ENCODE results near the gene HMCN1.

The HMCN1 gene

DNA sequence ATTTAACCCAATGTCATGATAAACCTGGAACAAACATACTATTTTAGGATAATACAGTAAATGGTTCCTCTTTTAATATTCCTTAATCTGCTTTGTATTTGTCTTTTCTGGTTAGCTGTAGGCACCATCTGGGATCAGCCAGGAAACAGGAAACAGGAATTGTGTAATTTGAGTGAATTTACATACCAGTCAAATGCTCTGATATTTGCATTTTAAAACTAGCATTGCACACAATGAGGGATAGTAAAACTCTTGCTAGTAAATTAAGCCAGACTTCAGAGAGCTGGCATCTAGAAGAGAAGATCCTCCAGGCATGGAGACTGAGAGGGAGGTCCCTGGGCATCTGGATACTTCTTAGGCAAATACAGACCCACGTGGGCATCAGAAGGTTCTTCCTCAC lies 103.5 kb downstream of the HMCN1 start:
- no peak overlapping the region for H3K27ac Mint-ChIP-seq
- no peak for ATAC-seq
- no peaks in the 10 kb centered on the region for H3K36me3 Mint-ChIP-seq (ENCODE audit: low read depth)
- peaks cover 2% of the 10 kb centered on the region for H3K27me3 Mint-ChIP-seq
- no peaks in the 10 kb centered on the region for H3K9me3 Mint-ChIP-seq
- DNase-seq = no peak
- H3K4me1 Mint-ChIP-seq = no peaks in the 10 kb centered on the region
- H3K4me3 Mint-ChIP-seq = no peak overlapping the region

GRCh38 chr1:185838111-185838510 lies 103.9 kb downstream of the HMCN1 start:
- no peak for DNase-seq
- Mint-ChIP-seq H3K9me3 (no peaks in the 10 kb centered on the region), H3K4me1 (no peaks in the 10 kb centered on the region), H3K27me3 (peaks cover 2% of the 10 kb centered on the region), H3K36me3 (ENCODE audit: low read depth) (no peaks in the 10 kb centered on the region), H3K4me3 (no peak overlapping the region), H3K27ac (no peak overlapping the region)
- ATAC-seq = no peak

DNA sequence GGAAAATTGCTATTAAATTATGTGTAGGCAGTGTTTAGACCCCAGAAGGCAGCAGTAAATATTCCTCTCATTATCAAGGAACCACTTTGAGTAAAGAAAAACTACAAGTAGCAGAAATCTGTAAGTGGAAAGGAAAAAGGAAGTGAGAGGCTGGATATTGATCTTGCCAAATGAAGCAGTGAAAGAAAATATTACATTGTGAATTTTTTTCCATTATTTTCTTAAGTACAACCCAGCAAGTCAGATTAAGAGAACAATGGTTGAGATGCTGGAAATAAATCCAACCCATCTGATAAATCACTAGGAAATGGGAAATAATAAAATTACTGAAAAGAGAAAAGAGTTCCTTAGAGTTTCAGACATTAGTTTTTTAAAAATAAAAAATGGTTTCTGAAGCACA lies 106.7 kb downstream of the HMCN1 start:
- Mint-ChIP-seq H3K27me3 (peaks cover 2% of the 10 kb centered on the region), H3K9me3 (no peaks in the 10 kb centered on the region), H3K4me3 (no peak overlapping the region), H3K27ac (no peak overlapping the region), H3K4me1 (no peaks in the 10 kb centered on the region), H3K36me3 (ENCODE audit: low read depth) (no peaks in the 10 kb centered on the region)
- ATAC-seq (no peak), DNase-seq (no peak)

GRCh38 chr1:185843297-185843869 lies 109.2 kb downstream of the HMCN1 start:
- Mint-ChIP-seq H3K4me3 (no peak overlapping the region), H3K4me1 (no peaks in the 10 kb centered on the region), H3K27me3 (no peaks in the 10 kb centered on the region), H3K27ac (no peak overlapping the region), H3K36me3 (ENCODE audit: low read depth) (no peaks in the 10 kb centered on the region), H3K9me3 (no peaks in the 10 kb centered on the region)
- ATAC-seq = no peak
- no peak for DNase-seq

DNA sequence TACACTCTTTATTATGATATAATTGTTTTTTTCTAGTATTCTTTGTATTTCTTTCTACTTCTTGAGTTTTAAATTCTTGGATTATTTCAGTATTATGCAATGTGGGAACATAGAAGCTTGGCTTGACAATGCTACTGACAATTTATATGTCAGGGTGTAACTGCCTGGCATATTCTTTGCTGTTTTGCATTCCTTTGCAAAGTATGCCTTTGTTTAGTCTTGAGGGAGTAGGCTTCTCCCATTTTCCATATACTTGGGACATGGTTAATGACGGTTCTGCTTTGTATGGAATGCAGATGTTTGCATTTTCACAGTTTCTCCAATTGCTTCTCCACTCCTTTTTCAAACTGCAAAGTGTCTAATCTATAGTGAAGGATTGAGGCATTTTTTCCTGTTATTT lies 109.8 kb downstream of the HMCN1 start:
- Mint-ChIP-seq H3K27ac (no peak overlapping the region), H3K4me1 (no peaks in the 10 kb centered on the region), H3K9me3 (no peaks in the 10 kb centered on the region), H3K27me3 (no peaks in the 10 kb centered on the region), H3K4me3 (no peak overlapping the region), H3K36me3 (ENCODE audit: low read depth) (no peaks in the 10 kb centered on the region)
- ATAC-seq (no peak), DNase-seq (no peak)

- H3K4me3 Mint-ChIP-seq = no peak overlapping the region
- no peak for DNase-seq
- H3K27ac Mint-ChIP-seq = no peak overlapping the region
Measured at GRCh38 chr1:185846672-185847444, 112.7 kb downstream of the HMCN1 start.

DNA sequence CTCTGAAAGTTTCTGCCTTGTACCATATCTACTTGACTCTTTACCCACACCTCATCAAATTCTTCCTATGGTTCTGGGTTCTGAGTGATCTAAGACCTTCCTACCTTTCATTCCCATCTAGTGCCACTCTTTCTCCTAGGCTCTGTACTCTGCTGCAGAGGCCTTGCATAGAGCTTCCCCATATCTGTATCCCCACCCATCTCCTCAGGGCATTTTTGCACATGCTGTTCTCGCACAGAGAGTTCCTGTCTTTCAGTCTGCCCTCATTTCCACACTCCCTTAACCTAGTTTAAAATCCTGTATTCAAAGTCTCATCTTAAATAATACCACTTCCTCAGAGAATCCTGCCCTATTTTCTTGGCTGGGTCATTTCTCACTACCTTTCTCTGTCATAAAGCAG lies 114.8 kb downstream of the HMCN1 start:
- Mint-ChIP-seq H3K27ac (no peak overlapping the region), H3K4me1 (no peaks in the 10 kb centered on the region), H3K4me3 (no peak overlapping the region), H3K36me3 (ENCODE audit: low read depth) (no peaks in the 10 kb centered on the region), H3K9me3 (no peaks in the 10 kb centered on the region), H3K27me3 (no peaks in the 10 kb centered on the region)
- ATAC-seq (no peak), DNase-seq (no peak)

More at GRCh38 chr1:185846672-185847444, 112.7 kb downstream of the HMCN1 start:
- no peaks in the 10 kb centered on the region for H3K27me3 Mint-ChIP-seq
- no peaks in the 10 kb centered on the region for H3K4me1 Mint-ChIP-seq
- no peak for ATAC-seq
- no peaks in the 10 kb centered on the region for H3K9me3 Mint-ChIP-seq
- H3K36me3 Mint-ChIP-seq (ENCODE audit: low read depth) = no peaks in the 10 kb centered on the region

DNA sequence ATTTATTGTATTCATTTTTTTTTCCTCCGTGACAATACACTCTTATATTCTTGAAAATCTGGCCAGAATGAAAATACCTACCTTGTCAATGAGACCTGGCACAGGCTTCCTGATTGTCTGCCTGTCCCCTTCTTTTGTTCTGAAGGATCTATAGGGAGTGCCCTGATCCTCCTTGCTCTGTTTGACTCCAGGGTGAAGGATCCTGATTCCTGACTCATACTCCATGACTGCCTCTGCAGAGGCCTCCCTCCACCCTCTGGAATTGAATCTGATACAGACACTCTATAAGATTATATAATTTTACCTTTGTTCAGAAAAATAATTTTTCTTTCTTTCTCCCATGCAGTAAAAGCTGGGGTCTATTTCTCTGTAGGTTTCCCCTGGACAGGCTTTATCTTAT lies 116.2 kb downstream of the HMCN1 start:
- no peaks in the 10 kb centered on the region for H3K4me1 Mint-ChIP-seq
- H3K36me3 Mint-ChIP-seq (ENCODE audit: low read depth) = no peaks in the 10 kb centered on the region
- H3K27ac Mint-ChIP-seq = no peak overlapping the region
- no peaks in the 10 kb centered on the region for H3K9me3 Mint-ChIP-seq
- ATAC-seq (no peak), DNase-seq (no peak)
- no peaks in the 10 kb centered on the region for H3K27me3 Mint-ChIP-seq
- no peak overlapping the region for H3K4me3 Mint-ChIP-seq

DNA sequence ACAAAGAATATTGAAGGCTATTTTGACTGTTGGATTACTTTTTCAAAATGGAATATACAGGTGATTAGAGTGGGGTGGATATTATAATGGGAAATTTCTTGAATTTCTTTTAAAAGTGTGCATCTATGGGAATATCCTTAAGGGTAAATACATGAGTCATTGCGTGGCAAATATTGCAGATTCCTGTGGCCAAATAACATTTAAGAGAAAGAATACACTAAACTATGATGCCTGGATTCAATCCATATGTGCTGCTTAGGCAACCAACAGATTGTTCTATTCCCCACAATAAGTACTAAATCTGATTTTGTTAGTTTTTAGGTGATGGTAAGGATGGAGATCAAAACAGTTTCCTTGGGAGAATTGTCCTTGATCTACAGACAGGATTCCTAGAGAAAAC lies 119.5 kb downstream of the HMCN1 start:
- no peak for ATAC-seq
- no peak for DNase-seq
- H3K27ac Mint-ChIP-seq = no peak overlapping the region
- H3K4me3 Mint-ChIP-seq = no peak overlapping the region
- H3K27me3 Mint-ChIP-seq = no peaks in the 10 kb centered on the region
- no peaks in the 10 kb centered on the region for H3K4me1 Mint-ChIP-seq
- no peaks in the 10 kb centered on the region for H3K36me3 Mint-ChIP-seq (ENCODE audit: low read depth)
- H3K9me3 Mint-ChIP-seq = no peaks in the 10 kb centered on the region

GRCh38 chr1:185856482-185856881 lies 122.3 kb downstream of the HMCN1 start:
- DNase-seq (no peak), ATAC-seq (no peak)
- no peaks in the 10 kb centered on the region for H3K36me3 Mint-ChIP-seq (ENCODE audit: low read depth)
- peaks cover 3% of the 10 kb centered on the region for H3K27me3 Mint-ChIP-seq
- H3K4me1 Mint-ChIP-seq = no peaks in the 10 kb centered on the region
- H3K9me3 Mint-ChIP-seq = no peaks in the 10 kb centered on the region
- no peak overlapping the region for H3K27ac Mint-ChIP-seq
- H3K4me3 Mint-ChIP-seq = no peak overlapping the region

GRCh38 chr1:185857442-185857841 lies 123.3 kb downstream of the HMCN1 start:
- no peaks in the 10 kb centered on the region for H3K36me3 Mint-ChIP-seq (ENCODE audit: low read depth)
- H3K4me3 Mint-ChIP-seq = no peak overlapping the region
- peaks cover 7% of the 10 kb centered on the region for H3K27me3 Mint-ChIP-seq
- H3K27ac Mint-ChIP-seq = no peak overlapping the region
- DNase-seq (no peak), ATAC-seq (no peak)
- no peaks in the 10 kb centered on the region for H3K9me3 Mint-ChIP-seq
- H3K4me1 Mint-ChIP-seq = no peaks in the 10 kb centered on the region

DNA sequence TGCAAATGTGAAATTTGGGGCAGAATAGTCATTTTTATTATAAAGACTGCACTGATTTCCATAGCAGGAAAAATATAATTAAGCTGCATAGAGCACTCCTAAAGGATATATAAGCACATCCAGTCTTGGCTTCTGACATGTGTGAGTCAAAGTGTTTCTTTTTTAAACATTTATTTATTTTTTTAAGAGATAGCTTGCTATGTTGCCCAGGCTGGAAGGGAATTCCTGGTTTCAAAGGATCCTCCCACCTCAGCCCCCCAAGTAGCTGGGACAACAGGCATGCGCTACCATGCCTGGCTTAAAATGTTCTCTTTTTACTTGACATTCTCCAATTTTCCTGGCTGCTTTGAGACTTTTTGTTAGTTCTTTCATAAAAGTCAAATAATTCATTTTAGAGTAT lies 126.1 kb downstream of the HMCN1 start:
- DNase-seq (no peak), ATAC-seq (no peak)
- H3K27ac Mint-ChIP-seq = no peak overlapping the region
- H3K36me3 Mint-ChIP-seq (ENCODE audit: low read depth) = no peaks in the 10 kb centered on the region
- H3K4me1 Mint-ChIP-seq = no peaks in the 10 kb centered on the region
- no peaks in the 10 kb centered on the region for H3K9me3 Mint-ChIP-seq
- peaks cover 7% of the 10 kb centered on the region for H3K27me3 Mint-ChIP-seq
- H3K4me3 Mint-ChIP-seq = no peak overlapping the region

DNA sequence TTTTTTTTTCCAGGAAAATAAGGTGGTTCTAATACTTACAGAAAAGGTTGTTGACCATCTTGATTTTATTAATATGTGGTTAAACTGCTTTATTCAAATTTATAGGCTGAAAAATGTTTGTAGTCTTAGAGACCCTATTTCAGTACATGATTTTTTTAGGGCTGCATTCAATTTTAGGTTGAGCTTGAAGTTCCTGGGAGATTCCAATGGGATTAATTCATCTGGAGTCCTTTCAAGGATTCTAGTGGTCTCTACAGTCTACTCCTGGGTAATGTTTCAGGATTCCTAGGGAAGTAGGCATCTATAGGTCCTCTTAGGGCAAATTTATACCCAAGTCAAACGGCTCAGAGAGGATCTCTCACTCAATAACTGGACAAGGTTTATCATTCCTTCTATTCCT lies 126.7 kb downstream of the HMCN1 start:
- Mint-ChIP-seq H3K4me1 (no peaks in the 10 kb centered on the region), H3K36me3 (ENCODE audit: low read depth) (no peaks in the 10 kb centered on the region), H3K9me3 (no peaks in the 10 kb centered on the region), H3K4me3 (no peak overlapping the region), H3K27me3 (peaks cover 7% of the 10 kb centered on the region), H3K27ac (no peak overlapping the region)
- ATAC-seq = no peak
- no peak for DNase-seq

- DNase-seq = no peak
- Mint-ChIP-seq H3K27ac (no peak overlapping the region), H3K9me3 (no peaks in the 10 kb centered on the region), H3K4me1 (no peaks in the 10 kb centered on the region), H3K4me3 (no peak overlapping the region), H3K36me3 (ENCODE audit: low read depth) (no peaks in the 10 kb centered on the region), H3K27me3 (peaks cover 7% of the 10 kb centered on the region)
- ATAC-seq = no peak
Measured at GRCh38 chr1:185861630-185862029, 127.4 kb downstream of the HMCN1 start.

DNA sequence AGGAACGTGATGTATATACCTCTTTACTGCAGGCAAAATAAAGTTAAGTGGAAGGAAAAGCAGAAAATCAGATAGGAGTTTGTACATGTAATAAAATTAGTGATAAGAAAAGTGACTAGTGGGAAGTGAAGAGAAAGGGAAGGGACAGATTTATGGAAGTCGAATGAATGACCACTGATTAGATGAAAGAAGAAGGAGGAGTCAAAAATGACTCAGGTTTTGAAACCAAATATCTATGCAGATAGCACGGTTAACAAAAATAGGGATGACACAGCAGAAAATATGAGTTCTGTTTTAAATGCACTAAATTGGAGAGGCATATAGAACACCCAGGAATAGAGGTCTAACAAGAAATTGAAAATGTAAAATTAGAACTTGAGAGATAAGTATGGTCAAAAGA lies 128.0 kb downstream of the HMCN1 start:
- Mint-ChIP-seq H3K9me3 (no peaks in the 10 kb centered on the region), H3K4me3 (no peak overlapping the region), H3K4me1 (no peaks in the 10 kb centered on the region), H3K36me3 (ENCODE audit: low read depth) (no peaks in the 10 kb centered on the region), H3K27me3 (peaks cover 8% of the 10 kb centered on the region), H3K27ac (no peak overlapping the region)
- ATAC-seq (no peak), DNase-seq (no peak)

DNA sequence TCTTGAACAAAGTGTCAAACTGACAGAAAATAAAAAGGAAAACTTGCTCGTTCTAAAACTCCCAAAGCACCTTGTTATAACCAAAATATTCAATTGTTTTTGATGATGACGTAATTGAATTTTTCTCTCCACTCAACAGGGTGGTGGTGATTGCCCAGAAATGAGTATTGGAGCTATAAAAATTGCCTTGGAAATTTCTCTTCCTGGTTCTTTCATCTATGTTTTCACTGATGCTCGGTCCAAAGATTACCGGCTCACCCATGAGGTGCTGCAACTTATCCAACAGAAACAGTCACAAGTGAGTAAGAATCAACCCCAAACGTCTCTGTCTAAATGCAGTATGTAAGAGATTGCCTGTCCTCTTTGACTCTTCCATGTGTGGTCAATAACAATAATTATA lies 130.1 kb downstream of the HMCN1 start:
- Mint-ChIP-seq H3K36me3 (ENCODE audit: low read depth) (no peaks in the 10 kb centered on the region), H3K9me3 (no peaks in the 10 kb centered on the region), H3K4me3 (no peak overlapping the region), H3K27ac (no peak overlapping the region), H3K27me3 (peaks cover 11% of the 10 kb centered on the region), H3K4me1 (no peaks in the 10 kb centered on the region)
- no peak for ATAC-seq
- no peak for DNase-seq
